ACC112 (cell line): ENCODE results near the gene CARHSP1.
A peak's percentile ranks its signal among the peaks of the same experiment; 100 is the strongest.
"Not testable (repeated sequence)": the region's sequence is repeated elsewhere in the genome, so short reads cannot be mapped to it uniquely, and the experiment has no call there.

Source experiments
- H2AFZ ChIP-seq: fragments of 200-600 bp; sonication (generic); one replicate; pipeline ENCODE4 v1.6.0; 2017; ENCODE audit warnings: antibody characterized with exemption, low read length; ENCODE audit not compliant: unreplicated experiment
- H3K27ac ChIP-seq: fragments of 200-600 bp; sonication (generic); 2 replicates; pipeline ENCODE4 v1.5.1; 2014; ENCODE audit warnings: low read depth, mild to moderate bottlenecking, antibody characterized with exemption, low read length, moderate library complexity
- H3K27me3 ChIP-seq: fragments of 200-600 bp; sonication (generic); 2 replicates; pipeline ENCODE4 v1.6.1; 2014; ENCODE audit warnings: mild to moderate bottlenecking, antibody characterized with exemption, low read length, moderate library complexity, mixed read lengths; ENCODE audit not compliant: insufficient read depth
- H3K36me3 ChIP-seq: fragments of 200-600 bp; sonication (generic); 2 replicates; pipeline ENCODE4 v1.6.1; 2016; ENCODE audit warnings: mild to moderate bottlenecking, antibody characterized with exemption, low read length, moderate library complexity, mixed read lengths; ENCODE audit not compliant: insufficient read depth
- H3K4me1 ChIP-seq: fragments of 200-600 bp; sonication (generic); one replicate; pipeline ENCODE4 v1.6.1; 2016; ENCODE audit warnings: low read length, mixed read lengths; ENCODE audit not compliant: insufficient read depth, unreplicated experiment, control insufficient read depth
- H3K4me3 ChIP-seq: fragments of 200-600 bp; sonication (generic); 2 replicates; pipeline ENCODE4 v1.5.1; 2014; ENCODE audit warnings: mild to moderate bottlenecking, low read depth, low read length
- H3K79me2 ChIP-seq: fragments of 200-600 bp; sonication (generic); one replicate; pipeline ENCODE4 v1.6.0; 2016; ENCODE audit warnings: low read length; ENCODE audit not compliant: control insufficient read depth, unreplicated experiment, insufficient read depth

CARHSP1 gene

DNA sequence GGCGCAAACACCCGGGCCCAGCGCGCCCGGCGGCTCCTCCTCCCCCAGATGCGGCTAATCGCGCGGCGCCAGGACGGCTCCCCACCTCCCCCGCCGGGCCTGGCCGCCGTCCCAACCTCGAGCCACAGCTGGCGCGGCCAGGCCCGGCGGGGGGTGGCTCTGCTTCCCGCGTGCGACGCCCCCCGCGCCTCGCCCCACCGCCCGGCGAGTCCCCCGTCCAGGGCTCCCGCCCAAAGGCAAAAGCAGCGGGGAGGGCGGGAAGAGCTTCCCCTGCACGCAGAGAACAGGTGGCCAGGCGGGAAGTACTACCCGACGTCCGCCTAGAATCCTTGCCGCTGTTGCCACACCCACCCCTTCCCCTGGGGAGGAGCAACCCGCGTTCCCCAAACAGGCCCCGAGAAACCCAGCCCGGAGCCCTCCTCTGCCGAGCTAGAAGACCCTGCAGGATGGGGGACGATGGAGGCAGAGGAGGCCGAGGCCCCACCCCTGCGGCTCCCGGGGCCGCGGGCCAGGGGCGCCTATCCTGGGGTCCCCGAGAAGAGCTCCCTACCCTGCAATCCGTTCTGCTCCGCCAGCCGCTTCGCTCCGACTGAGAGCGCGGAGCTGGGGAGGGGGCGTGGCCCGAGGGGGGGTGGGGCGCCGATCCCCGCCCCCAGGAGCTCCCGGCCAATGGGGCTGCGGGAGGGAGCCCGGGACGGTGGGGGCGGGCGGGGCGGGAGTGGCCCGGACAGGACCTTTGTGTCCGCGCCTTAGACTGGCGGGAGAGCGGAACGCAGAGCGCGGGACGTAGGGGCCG, at the start of gene CARHSP1:
Gene CARHSP1 (minus strand): TSS at position 591 of the 796 bp plus-strand sequence. CDS start 9,678 bp downstream, outside the sequence.
- Histone ChIP-seq H3K36me3 (no peaks in the 10 kb centered on the region), H2AFZ (peak within 1 kb of the TSS; percentile 53), H3K4me1 (peaks cover 23% of the 10 kb centered on the region), H3K27me3 (no peaks in the 10 kb centered on the region), H3K79me2 (peaks cover 46% of the 10 kb centered on the region), H3K27ac (peak within 1 kb of the TSS; percentile 40), H3K4me3 (peak within 1 kb of the TSS; percentile 99)

DNA sequence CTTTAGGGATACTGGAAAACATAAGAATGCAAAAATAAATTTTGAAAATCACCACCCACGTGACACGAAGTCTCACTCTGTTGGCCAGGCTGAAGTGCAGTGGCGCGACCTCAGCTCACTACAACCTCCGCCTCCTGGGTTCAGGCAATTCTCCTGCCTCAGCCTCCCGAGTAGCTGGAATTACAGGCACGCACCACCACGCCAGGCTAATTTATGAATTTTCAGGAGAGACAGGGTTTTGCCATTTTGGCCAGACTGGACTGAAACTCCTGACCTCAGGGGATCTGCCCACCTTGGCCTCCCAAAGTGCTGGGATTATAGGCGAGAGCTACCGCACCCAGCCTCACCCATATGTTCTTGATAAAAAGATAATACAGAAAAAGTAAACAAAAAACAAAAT, 48.5 kb upstream of the CARHSP1 start:
- not testable (repeated sequence) for H3K27me3 ChIP-seq, H3K36me3 ChIP-seq, H3K79me2 ChIP-seq, H3K4me1 ChIP-seq, H3K27ac ChIP-seq, H3K4me3 ChIP-seq, H2AFZ ChIP-seq

GRCh38 chr16:8916541-8917225, 47.9 kb upstream of the CARHSP1 start:
- Histone ChIP-seq H3K27me3 (no peaks in the 10 kb centered on the region), H3K4me1 (no peaks in the 10 kb centered on the region), H3K27ac (no peak overlapping the region), H3K4me3 (no peak overlapping the region), H2AFZ (no peak overlapping the region), H3K79me2 (peaks cover 2% of the 10 kb centered on the region), H3K36me3 (peaks cover 5% of the 10 kb centered on the region)

GRCh38 chr16:8915722-8916301, 47.0 kb upstream of the CARHSP1 start:
- Histone ChIP-seq H3K27me3 (no peaks in the 10 kb centered on the region), H3K4me3 (no peak overlapping the region), H2AFZ (no peak overlapping the region), H3K79me2 (peaks cover 2% of the 10 kb centered on the region), H3K36me3 (peaks cover 12% of the 10 kb centered on the region), H3K4me1 (no peaks in the 10 kb centered on the region), H3K27ac (no peak overlapping the region)

DNA sequence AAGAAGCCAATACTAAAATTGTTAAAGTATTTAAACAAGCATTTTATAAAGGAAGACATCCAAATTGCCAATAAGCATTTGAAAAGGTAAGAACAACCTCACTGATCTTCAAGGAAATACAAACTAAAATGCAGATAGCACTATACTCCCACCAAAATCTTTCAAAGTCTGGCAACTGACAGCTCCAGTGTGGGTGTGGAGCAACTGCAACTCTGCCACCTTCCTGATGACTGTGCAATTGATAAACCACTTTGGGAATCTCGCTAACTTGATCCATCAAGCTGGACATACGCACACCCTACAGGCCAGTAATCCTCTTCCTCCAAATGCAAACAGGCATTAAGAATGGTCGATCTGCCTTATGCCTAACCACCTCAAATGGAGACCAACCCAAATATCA, 45.3 kb upstream of the CARHSP1 start:
- H3K36me3 ChIP-seq: peaks cover 17% of the 10 kb centered on the region
- H2AFZ ChIP-seq: no peak overlapping the region
- no peak overlapping the region for H3K4me3 ChIP-seq
- H3K4me1 ChIP-seq: no peaks in the 10 kb centered on the region
- H3K27ac ChIP-seq: no peak overlapping the region
- H3K79me2 ChIP-seq: peaks cover 5% of the 10 kb centered on the region
- no peaks in the 10 kb centered on the region for H3K27me3 ChIP-seq

- peaks cover 8% of the 10 kb centered on the region for H3K79me2 ChIP-seq
- no peak overlapping the region for H3K27ac ChIP-seq
- H3K4me1 ChIP-seq: no peaks in the 10 kb centered on the region
- no peak overlapping the region for H2AFZ ChIP-seq
- H3K4me3 ChIP-seq: no peak overlapping the region
- H3K36me3 ChIP-seq: peaks cover 25% of the 10 kb centered on the region
- no peaks in the 10 kb centered on the region for H3K27me3 ChIP-seq
Observed at GRCh38 chr16:8912793-8913192, 44.0 kb upstream of the CARHSP1 start.

GRCh38 chr16:8910811-8911210, 42.0 kb upstream of the CARHSP1 start:
- H3K4me1 ChIP-seq: no peaks in the 10 kb centered on the region
- no peak overlapping the region for H3K27ac ChIP-seq
- H3K36me3 ChIP-seq: peaks cover 29% of the 10 kb centered on the region
- H3K4me3 ChIP-seq: no peak overlapping the region
- peaks cover 8% of the 10 kb centered on the region for H3K79me2 ChIP-seq
- no peaks in the 10 kb centered on the region for H3K27me3 ChIP-seq
- H2AFZ ChIP-seq: no peak overlapping the region

GRCh38 chr16:8908810-8909468, 40.1 kb upstream of the CARHSP1 start:
- no peak overlapping the region for H3K27ac ChIP-seq
- H2AFZ ChIP-seq: no peak overlapping the region
- H3K4me3 ChIP-seq: no peak overlapping the region
- no peaks in the 10 kb centered on the region for H3K4me1 ChIP-seq
- H3K27me3 ChIP-seq: no peaks in the 10 kb centered on the region
- H3K36me3 ChIP-seq: peaks cover 32% of the 10 kb centered on the region
- peaks cover 6% of the 10 kb centered on the region for H3K79me2 ChIP-seq

DNA sequence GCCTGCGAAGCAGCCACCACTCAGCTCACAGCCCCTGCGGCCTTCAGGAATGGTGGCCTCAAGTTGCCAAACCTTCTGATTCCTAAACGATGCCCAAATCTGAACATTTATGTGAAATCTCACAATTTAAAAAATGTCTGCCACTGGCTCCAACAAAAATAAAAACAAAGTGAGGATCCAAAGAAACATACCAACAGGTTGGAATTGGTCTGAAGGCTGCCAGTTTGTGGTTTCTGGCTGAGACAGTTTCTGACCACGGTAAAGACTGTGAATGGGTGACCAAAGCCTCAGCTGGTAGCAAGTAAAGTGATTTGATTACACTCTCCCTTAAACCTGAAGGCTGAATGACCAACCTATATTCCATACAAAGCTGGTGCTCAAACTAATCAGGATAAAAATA, 38.3 kb upstream of the CARHSP1 start:
- Histone ChIP-seq H3K36me3 (peaks cover 41% of the 10 kb centered on the region; the same call in 1 of the 2 replicates), H3K27ac (no peak overlapping the region)

DNA sequence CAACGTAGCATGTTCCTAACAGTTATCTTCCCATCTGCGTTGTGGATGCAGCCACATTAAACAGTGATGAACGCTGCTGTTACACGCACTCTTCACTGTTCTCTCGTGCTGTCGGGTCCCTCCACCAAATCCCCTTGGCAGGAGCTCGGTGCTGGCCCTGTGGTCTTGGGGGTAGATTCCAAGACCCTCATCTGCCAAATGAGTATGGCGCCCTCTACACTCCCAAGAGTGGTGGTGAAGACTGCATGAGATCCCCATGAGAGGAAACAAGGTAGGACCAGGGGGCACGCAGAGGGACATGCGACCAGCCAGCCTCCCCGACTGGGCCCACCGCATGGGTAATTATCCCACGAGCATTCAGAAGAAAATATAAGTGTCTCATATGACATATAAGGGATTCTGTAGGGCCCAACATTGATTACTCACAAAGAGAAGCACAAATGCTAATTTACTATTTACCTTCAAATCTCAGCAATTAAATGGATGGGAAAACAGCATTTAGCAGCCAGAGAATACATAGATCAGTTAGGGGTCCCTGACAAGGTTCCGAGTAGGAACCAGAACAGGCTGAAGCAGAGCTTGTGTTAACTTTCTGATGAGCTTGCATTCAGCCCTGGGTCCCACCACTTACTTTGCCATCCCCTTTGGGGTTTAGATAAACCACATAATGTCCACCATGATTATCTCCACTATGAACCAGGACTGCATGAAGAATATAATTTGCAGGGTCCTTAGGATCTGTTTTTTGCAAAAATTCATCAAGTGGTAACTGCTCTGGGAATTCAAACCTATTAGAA, 37.2 kb upstream of the CARHSP1 start:
- Histone ChIP-seq H2AFZ (no peak overlapping the region), H3K4me1 (no peaks in the 10 kb centered on the region), H3K27ac (no peak overlapping the region), H3K4me3 (no peak overlapping the region), H3K79me2 (peaks cover 6% of the 10 kb centered on the region), H3K27me3 (no peaks in the 10 kb centered on the region), H3K36me3 (peaks cover 47% of the 10 kb centered on the region; the same call in 1 of the 2 replicates)

More for the DNA sequence above, 38.3 kb upstream of the CARHSP1 start:
- Histone ChIP-seq H3K4me1 (no peaks in the 10 kb centered on the region), H3K27me3 (no peaks in the 10 kb centered on the region), H3K4me3 (no peak overlapping the region), H2AFZ (no peak overlapping the region), H3K79me2 (peaks cover 6% of the 10 kb centered on the region)
